Testis (tissue), 3 donors: ENCODE measurements around the gene PBX1. TPM values are rescaled to one million over a fixed set of nuclear protein-coding genes. Genes with fewer than 3 reads are reported as not detected.

Source experiments
- DNase-seq: peaks from one replicate; pipeline ENCODE4 v3.0.0-alpha.2; 2019
- H3K27ac ChIP-seq, 2 donors: fragments of 200-600 bp; sonication (generic); one replicate each; pipeline ENCODE4 v1.5.1; 2019
- H3K27me3 ChIP-seq: fragments of 200-600 bp; sonication (generic); one replicate; pipeline ENCODE4 v1.5.1; 2019
- H3K36me3 ChIP-seq: fragments of 200-600 bp; sonication (generic); one replicate; pipeline ENCODE4 v1.5.1; 2017; ENCODE audit warnings: low read depth; ENCODE audit errors: missing control alignments
- H3K4me1 ChIP-seq: fragments of 200-600 bp; sonication (generic); one replicate; pipeline ENCODE4 v1.5.1; 2019
- H3K4me3 ChIP-seq, 2 donors: fragments of 200-600 bp; sonication (generic); one replicate each; pipeline ENCODE4 v1.5.1; 2017 to 2019
- H3K9me3 ChIP-seq: fragments of 200-600 bp; sonication (generic); one replicate; pipeline ENCODE4 v1.5.1; 2017
- CTCF ChIP-seq, 3 experiments: fragments of 450-650 bp in 2 of 3; fragments of 200-600 bp in 1 of 3; sonication (generic) in 1 of 3; IDR thresholded peaks; one replicate each; pipeline ENCODE4 v1.5.1; 2016 to 2019; ENCODE audit warnings: antibody characterized with exemption in 3 of 3, mild to moderate bottlenecking in 2 of 3, moderate library complexity in 1 of 3
- POLR2A ChIP-seq: fragments of 450-650 bp; IDR thresholded peaks from one replicate; pipeline ENCODE4 v1.6.1; 2017; ENCODE audit warnings: antibody characterized with exemption, mild to moderate bottlenecking, moderate library complexity
- WGBS, 2 donors: methylation state at CpG; one replicate each; pipeline ENCODE4 v1.1.5; 2018; 5-methylcytosine and 5-hydroxymethylcytosine counted together
- intact Hi-C: fragments of 100-400 bp; cut with DNase I; formaldehyde crosslinking; loops from one replicate; pipeline ENCODE4 v1.15.1; 2023; ENCODE audit warnings: low total_unique reads
- polyA plus RNA-seq: library from polyadenylated mRNA; stranded (reverse); fragments of 350-450 nt; fragmentation: Illumina TruSeq; extraction: RNeasy Lipid Tissue Mini Kit (QIAGEN cat#74804); gene quantifications from one replicate; pipeline ENCODE4 v1.2.3, GENCODE V29; 2014; ENCODE audit warnings: low read depth, low replicate concordance; ENCODE audit not compliant: insufficient read depth
- total RNA-seq, 2 donors: library from RNA; depleted of rRNA; stranded (reverse); fragments of >200 nt; gene quantifications; one replicate each; pipeline ENCODE4 v1.2.3, GENCODE V29; 2016

The PBX1 gene
- total and polyA plus RNA-seq, 3 donors from 2014 or later: 20.2 to 25.0 (median 20.3) TPM

GRCh38 chr1:164668491-164669400 lies 109.8 kb downstream of the PBX1 start:
- H3K27me3 ChIP-seq: no peaks in the 10 kb centered on the region
- no peaks in the 10 kb centered on the region for H3K9me3 ChIP-seq
- no peak for TF ChIP-seq CTCF (IDR thresholded peaks at IDR 0.05)
- TF ChIP-seq POLR2A: no peak
- no peak overlapping the region for H3K4me3 ChIP-seq
- intact Hi-C loops: no loop called here
- DNase-seq: no peak
- no peak overlapping the region for H3K27ac ChIP-seq
- 94 to 95% methylated on average over 20 of the region's 20 CpGs for WGBS, 2 donors
- H3K36me3 ChIP-seq: no peaks in the 10 kb centered on the region
- peaks cover 12% of the 10 kb centered on the region for H3K4me1 ChIP-seq

- Histone ChIP-seq H3K27ac (no peak overlapping the region), H3K36me3 (no peaks in the 10 kb centered on the region), H3K4me3 (no peak overlapping the region), H3K9me3 (no peaks in the 10 kb centered on the region), H3K27me3 (no peaks in the 10 kb centered on the region), H3K4me1 (peaks cover 12% of the 10 kb centered on the region)
- 78 to 95% methylated on average over 1 of the region's 1 CpG for WGBS, 2 donors
- DNase-seq: no peak
- no peak for TF ChIP-seq CTCF (IDR thresholded peaks at IDR 0.05)
- TF ChIP-seq POLR2A: no peak
- intact Hi-C loops: no loop called here
Observed at GRCh38 chr1:164670026-164670425, 111.0 kb downstream of the PBX1 start.

GRCh38 chr1:164670786-164671185 lies 111.8 kb downstream of the PBX1 start:
- Histone ChIP-seq H3K4me3 (no peak overlapping the region), H3K36me3 (no peaks in the 10 kb centered on the region), H3K9me3 (no peaks in the 10 kb centered on the region), H3K27me3 (no peaks in the 10 kb centered on the region), H3K4me1 (peaks cover 12% of the 10 kb centered on the region), H3K27ac (no peak overlapping the region)
- no peak for DNase-seq
- WGBS, 2 donors: 76 to 77% methylated on average over 6 of the region's 6 CpGs
- TF ChIP-seq CTCF (IDR thresholded peaks at IDR 0.05): no peak
- TF ChIP-seq POLR2A: no peak
- intact Hi-C loops: no loop called here

- H3K9me3 ChIP-seq: no peaks in the 10 kb centered on the region
- no peak overlapping the region for H3K4me3 ChIP-seq
- no peak for DNase-seq
- intact Hi-C loops: no loop called here
- H3K27me3 ChIP-seq: no peaks in the 10 kb centered on the region
- H3K27ac ChIP-seq: no peak overlapping the region
- no peaks in the 10 kb centered on the region for H3K36me3 ChIP-seq
- peaks cover 12% of the 10 kb centered on the region for H3K4me1 ChIP-seq
- no peak for TF ChIP-seq POLR2A
- no peak for TF ChIP-seq CTCF (IDR thresholded peaks at IDR 0.05)
- 85 to 87% methylated on average over 7 of the region's 7 CpGs for WGBS, 2 donors
Observed at GRCh38 chr1:164671323-164671965, 112.5 kb downstream of the PBX1 start.
